ENCODE data around the gene PLCB3.

DNA sequence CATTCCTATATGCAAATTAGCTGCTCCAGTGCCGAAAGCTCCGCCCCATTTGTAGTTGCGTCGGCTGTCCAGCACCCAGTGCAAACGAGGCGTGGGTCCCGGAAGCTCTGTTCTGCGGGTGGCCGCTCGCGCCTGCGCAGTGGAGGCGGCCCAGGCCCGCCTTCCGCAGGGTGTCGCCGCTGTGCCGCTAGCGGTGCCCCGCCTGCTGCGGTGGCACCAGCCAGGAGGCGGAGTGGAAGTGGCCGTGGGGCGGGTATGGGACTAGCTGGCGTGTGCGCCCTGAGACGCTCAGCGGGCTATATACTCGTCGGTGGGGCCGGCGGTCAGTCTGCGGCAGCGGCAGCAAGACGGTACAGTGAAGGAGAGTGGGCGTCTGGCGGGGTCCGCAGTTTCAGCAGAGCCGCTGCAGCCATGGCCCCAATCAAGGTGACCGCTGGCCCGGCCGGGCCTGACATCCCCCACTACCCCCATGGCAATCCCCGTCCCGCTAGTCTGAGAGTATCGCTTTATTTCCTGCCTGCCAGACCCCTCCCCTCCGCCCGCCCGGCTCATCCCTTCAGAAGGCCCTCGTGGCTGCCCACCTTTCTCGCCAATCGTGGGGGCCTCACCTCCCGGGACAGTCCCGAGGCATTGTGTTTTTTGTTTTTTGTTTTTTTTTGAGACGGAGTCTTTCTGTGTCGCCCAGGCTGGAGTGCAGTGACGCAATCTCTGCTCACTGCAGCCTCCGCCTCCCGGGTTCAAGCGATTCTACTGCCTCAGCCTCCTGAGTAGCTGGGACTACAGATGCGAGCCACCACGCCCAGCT, 66.8 kb downstream of the PLCB3 start, which contains the start of gene PRDX5:
- peak; percentile 29 for TF ChIP-seq CTCF (IDR thresholded peaks at IDR 0.05; ENCODE audit: insufficient read depth, low read length)
- peak; percentile 74 for TF ChIP-seq POLR2AphosphoS5 (IDR thresholded peaks at IDR 0.05; ENCODE audit: low read depth)
- TF ChIP-seq, protein P1, sequence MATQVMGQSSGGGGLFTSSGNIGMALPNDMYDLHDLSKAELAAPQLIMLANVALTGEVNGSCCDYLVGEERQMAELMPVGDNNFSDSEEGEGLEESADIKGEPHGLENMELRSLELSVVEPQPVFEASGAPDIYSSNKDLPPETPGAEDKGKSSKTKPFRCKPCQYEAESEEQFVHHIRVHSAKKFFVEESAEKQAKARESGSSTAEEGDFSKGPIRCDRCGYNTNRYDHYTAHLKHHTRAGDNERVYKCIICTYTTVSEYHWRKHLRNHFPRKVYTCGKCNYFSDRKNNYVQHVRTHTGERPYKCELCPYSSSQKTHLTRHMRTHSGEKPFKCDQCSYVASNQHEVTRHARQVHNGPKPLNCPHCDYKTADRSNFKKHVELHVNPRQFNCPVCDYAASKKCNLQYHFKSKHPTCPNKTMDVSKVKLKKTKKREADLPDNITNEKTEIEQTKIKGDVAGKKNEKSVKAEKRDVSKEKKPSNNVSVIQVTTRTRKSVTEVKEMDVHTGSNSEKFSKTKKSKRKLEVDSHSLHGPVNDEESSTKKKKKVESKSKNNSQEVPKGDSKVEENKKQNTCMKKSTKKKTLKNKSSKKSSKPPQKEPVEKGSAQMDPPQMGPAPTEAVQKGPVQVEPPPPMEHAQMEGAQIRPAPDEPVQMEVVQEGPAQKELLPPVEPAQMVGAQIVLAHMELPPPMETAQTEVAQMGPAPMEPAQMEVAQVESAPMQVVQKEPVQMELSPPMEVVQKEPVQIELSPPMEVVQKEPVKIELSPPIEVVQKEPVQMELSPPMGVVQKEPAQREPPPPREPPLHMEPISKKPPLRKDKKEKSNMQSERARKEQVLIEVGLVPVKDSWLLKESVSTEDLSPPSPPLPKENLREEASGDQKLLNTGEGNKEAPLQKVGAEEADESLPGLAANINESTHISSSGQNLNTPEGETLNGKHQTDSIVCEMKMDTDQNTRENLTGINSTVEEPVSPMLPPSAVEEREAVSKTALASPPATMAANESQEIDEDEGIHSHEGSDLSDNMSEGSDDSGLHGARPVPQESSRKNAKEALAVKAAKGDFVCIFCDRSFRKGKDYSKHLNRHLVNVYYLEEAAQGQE (IDR thresholded peaks at IDR 0.05; ENCODE audit: insufficient replicate concordance, low read depth): peak; percentile 22
- TF ChIP-seq SPI1 (IDR thresholded peaks at IDR 0.05; ENCODE audit: borderline replicate concordance, low read depth): peak; percentile 49; the same call in 1 of the 2 replicates

Measured in HL-60 (cell line).